ENCODE results near the gene SMG5. TPM values are rescaled to one million over a fixed set of nuclear protein-coding genes. Genes with fewer than 3 reads are reported as not detected.

Gene SMG5
- total and polyA plus RNA-seq, 4 donors: 37.3 to 68.4 (median 41.4) TPM

GRCh38 chr1:156291226-156292061 lies 8.8 kb upstream of the SMG5 start:
- ATAC-seq (ENCODE audit: insufficient read depth, low FRiP score): peak; percentile 91
- peak; percentile 77 to 86 (median 85) for DNase-seq
- no peaks in the 10 kb centered on the region for H3K9me3 ChIP-seq (ENCODE audit: control insufficient read depth in 4 of 4, insufficient read depth in 3 of 4, low read length in 3 of 4)
- TF ChIP-seq CTCF (IDR thresholded peaks at IDR 0.05; ENCODE audit: control extremely low read depth, extremely low read depth): no peak
- H3K4me3 ChIP-seq: peak overlapping the region; percentile 18
- H3K27me3 ChIP-seq (ENCODE audit: control insufficient read depth in 3 of 3, insufficient read depth in 3 of 3, low read length in 2 of 3): no peaks in the 10 kb centered on the region
- 23 to 28% methylated on average over 37 of the region's 37 CpGs for WGBS, 2 donors
- peak overlapping the region in 1 of 2 donors; percentile 63 for H3K9ac ChIP-seq (ENCODE audit: insufficient read depth in 1 of 2, low read length in 2 of 2)
- H3K27ac ChIP-seq (ENCODE audit: low read depth in 1 of 2, low read length in 1 of 2): peak overlapping the region; percentile 37 to 57
- H3K4me1 ChIP-seq (ENCODE audit: control insufficient read depth in 5 of 5, insufficient read depth in 5 of 5, low read length in 5 of 5): peaks cover 0 to 14% (median 2%) of the 10 kb centered on the region in 5 donors
- peaks cover 0 to 9% (median 5%) of the 10 kb centered on the region in 4 donors for H3K36me3 ChIP-seq (ENCODE audit: control insufficient read depth in 4 of 4, insufficient read depth in 4 of 4, low read length in 4 of 4)

- no peak for TF ChIP-seq CTCF (IDR thresholded peaks at IDR 0.05; ENCODE audit: control extremely low read depth, extremely low read depth)
- Histone ChIP-seq H3K9ac (ENCODE audit: insufficient read depth in 1 of 2, low read length in 2 of 2) (no peak overlapping the region), H3K9me3 (ENCODE audit: control insufficient read depth in 4 of 4, insufficient read depth in 3 of 4, low read length in 3 of 4) (no peaks in the 10 kb centered on the region), H3K27ac (ENCODE audit: low read depth in 1 of 2, low read length in 1 of 2) (no peak overlapping the region), H3K4me3 (no peak overlapping the region), H3K4me1 (ENCODE audit: control insufficient read depth in 5 of 5, insufficient read depth in 5 of 5, low read length in 5 of 5) (peaks cover 0 to 10% (median 0%) of the 10 kb centered on the region in 5 donors), H3K27me3 (ENCODE audit: control insufficient read depth in 3 of 3, insufficient read depth in 3 of 3, low read length in 2 of 3) (no peaks in the 10 kb centered on the region), H3K36me3 (ENCODE audit: control insufficient read depth in 4 of 4, insufficient read depth in 4 of 4, low read length in 4 of 4) (peaks cover 0 to 21% (median 6%) of the 10 kb centered on the region in 4 donors)
- no peak for DNase-seq
- no peak for ATAC-seq (ENCODE audit: insufficient read depth, low FRiP score)
Observed at GRCh38 chr1:156289857-156290256, 7.2 kb upstream of the SMG5 start.

- Histone ChIP-seq H3K9ac (ENCODE audit: insufficient read depth in 1 of 2, low read length in 2 of 2) (no peak overlapping the region), H3K4me3 (no peak overlapping the region), H3K4me1 (ENCODE audit: control insufficient read depth in 5 of 5, insufficient read depth in 5 of 5, low read length in 5 of 5) (peaks cover 0 to 20% (median 6%) of the 10 kb centered on the region in 5 donors), H3K27ac (ENCODE audit: low read depth in 1 of 2, low read length in 1 of 2) (no peak overlapping the region), H3K36me3 (ENCODE audit: control insufficient read depth in 4 of 4, insufficient read depth in 4 of 4, low read length in 4 of 4) (peaks cover 0 to 18% (median 5%) of the 10 kb centered on the region in 4 donors), H3K27me3 (ENCODE audit: control insufficient read depth in 3 of 3, insufficient read depth in 3 of 3, low read length in 2 of 3) (no peaks in the 10 kb centered on the region), H3K9me3 (ENCODE audit: control insufficient read depth in 4 of 4, insufficient read depth in 3 of 4, low read length in 3 of 4) (no peaks in the 10 kb centered on the region)
- 97% methylated on average over 8 of the region's 8 CpGs for WGBS, 2 donors
- DNase-seq (no peak), ATAC-seq (ENCODE audit: insufficient read depth, low FRiP score) (no peak)
- no peak for TF ChIP-seq CTCF (IDR thresholded peaks at IDR 0.05; ENCODE audit: control extremely low read depth, extremely low read depth)
Observed at GRCh38 chr1:156286061-156286460, 3.4 kb upstream of the SMG5 start.

Measured in lung (tissue), 12 donors.